Measurements from ENCODE around the gene QDPR.

- TF ChIP-seq BACH2 (CRISPR knock-in tag; IDR thresholded peaks at IDR 0.05; ENCODE audit: borderline replicate concordance) = no peak
- no peak for TF ChIP-seq ZNF70 (CRISPR knock-in tag; IDR thresholded peaks at IDR 0.05)
- TF ChIP-seq GLIS3 (CRISPR knock-in tag; IDR thresholded peaks at IDR 0.05) = no peak
- TF ChIP-seq TSHZ2 (CRISPR knock-in tag; IDR thresholded peaks at IDR 0.05) = no peak
- no peak for TF ChIP-seq ZFP30 (CRISPR knock-in tag; IDR thresholded peaks at IDR 0.05)
- no peak for TF ChIP-seq ZFP3 (CRISPR knock-in tag; IDR thresholded peaks at IDR 0.05)
- TF ChIP-seq TCF4 (CRISPR knock-in tag; IDR thresholded peaks at IDR 0.05; ENCODE audit: borderline replicate concordance) = no peak
- TF ChIP-seq ZC3H10 (CRISPR knock-in tag; IDR thresholded peaks at IDR 0.05) = no peak
- TF ChIP-seq OSR1 (CRISPR knock-in tag; IDR thresholded peaks at IDR 0.05) = no peak
- TF ChIP-seq PATZ1 (CRISPR knock-in tag; IDR thresholded peaks at IDR 0.05; ENCODE audit: borderline replicate concordance) = no peak
- no peak for TF ChIP-seq CREB5 (CRISPR knock-in tag; IDR thresholded peaks at IDR 0.05; ENCODE audit: low read depth)
- no peak for TF ChIP-seq ARNTL (CRISPR knock-in tag; IDR thresholded peaks at IDR 0.05; ENCODE audit: borderline replicate concordance, low read depth)
These were observed 34.3 kb upstream of the QDPR start for GRCh38 chr4:17546222-17546621.
